DOHH2 (cell line): ENCODE results near the gene DTYMK.

Experiments used
- EZH2phosphoT487 ChIP-seq: fragments of 200-600 bp; sonication (generic); IDR thresholded peaks from 2 replicates; pipeline ENCODE4 v1.6.1; 2017; ENCODE audit warnings: borderline replicate concordance, mild to moderate bottlenecking, antibody characterized with exemption, low read length, moderate library complexity, mixed read lengths
- TF ChIP-seq, protein P1 (sequence below): fragments of 200-600 bp; sonication (generic); IDR thresholded peaks from one replicate; pipeline ENCODE4 v1.5.1; 2014; ENCODE audit warnings: antibody characterized with exemption, mild to moderate bottlenecking, low read depth, low read length; ENCODE audit not compliant: poor library complexity, severe bottlenecking

DNA sequence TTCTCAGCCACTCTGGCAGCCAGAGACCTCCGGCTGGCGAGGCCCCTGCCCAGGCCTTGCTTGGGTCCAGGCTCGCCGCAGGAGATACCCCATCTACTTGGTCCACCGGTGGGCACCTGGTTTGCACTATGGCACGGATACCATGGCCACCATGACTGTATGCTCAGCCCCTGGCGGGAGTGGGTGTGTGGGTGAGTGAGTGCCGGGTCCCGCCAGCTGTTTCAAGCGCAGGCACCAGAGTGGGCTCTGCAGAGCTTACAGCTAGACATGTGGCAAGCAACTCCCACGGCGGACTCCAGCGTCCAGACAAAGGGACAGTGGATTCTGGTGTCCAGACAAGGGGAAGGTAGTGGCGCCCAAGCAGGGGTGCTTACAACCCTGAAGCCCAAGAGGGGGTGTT, 47.7 kb downstream of the DTYMK start:
- TF ChIP-seq, protein P1, sequence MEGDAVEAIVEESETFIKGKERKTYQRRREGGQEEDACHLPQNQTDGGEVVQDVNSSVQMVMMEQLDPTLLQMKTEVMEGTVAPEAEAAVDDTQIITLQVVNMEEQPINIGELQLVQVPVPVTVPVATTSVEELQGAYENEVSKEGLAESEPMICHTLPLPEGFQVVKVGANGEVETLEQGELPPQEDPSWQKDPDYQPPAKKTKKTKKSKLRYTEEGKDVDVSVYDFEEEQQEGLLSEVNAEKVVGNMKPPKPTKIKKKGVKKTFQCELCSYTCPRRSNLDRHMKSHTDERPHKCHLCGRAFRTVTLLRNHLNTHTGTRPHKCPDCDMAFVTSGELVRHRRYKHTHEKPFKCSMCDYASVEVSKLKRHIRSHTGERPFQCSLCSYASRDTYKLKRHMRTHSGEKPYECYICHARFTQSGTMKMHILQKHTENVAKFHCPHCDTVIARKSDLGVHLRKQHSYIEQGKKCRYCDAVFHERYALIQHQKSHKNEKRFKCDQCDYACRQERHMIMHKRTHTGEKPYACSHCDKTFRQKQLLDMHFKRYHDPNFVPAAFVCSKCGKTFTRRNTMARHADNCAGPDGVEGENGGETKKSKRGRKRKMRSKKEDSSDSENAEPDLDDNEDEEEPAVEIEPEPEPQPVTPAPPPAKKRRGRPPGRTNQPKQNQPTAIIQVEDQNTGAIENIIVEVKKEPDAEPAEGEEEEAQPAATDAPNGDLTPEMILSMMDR, result no peak
- no peak for TF ChIP-seq EZH2phosphoT487
